WTC11 (cell line): Measurements from ENCODE around the gene UQCR11. TPM values are rescaled to one million over a fixed set of nuclear protein-coding genes. Genes with fewer than 3 reads are reported as not detected.

Experiments used
- ATAC-seq: fragments of 200-7000 bp; cut with Tn5 transposase; 2 replicates; pipeline ENCODE4 v1.10.0; 2021; ENCODE audit warnings: mild to moderate bottlenecking, moderate library complexity
- CTCF ChIA-PET: fragments of 300-600 bp; sonication (Branson Sonifier 250); formaldehyde crosslinking; loops from one replicate; lab custom pipeline; 2021; ENCODE audit warnings: antibody characterized with exemption; lab: Charles Lee
- POLR2A ChIA-PET: fragments of 350-600 bp; sonication (Branson Sonifier 250); formaldehyde crosslinking; loops from one replicate; lab custom pipeline; 2021; ENCODE audit warnings: antibody characterized with exemption; lab: Charles Lee
- DNase-seq: peaks from one replicate; pipeline ENCODE4 v3.0.0; 2021; ENCODE audit warnings: low spot score
- H3K27ac Mint-ChIP-seq: 2 replicates; pipeline ENCODE4 v1.8.0; 2021; ENCODE audit warnings: mixed read lengths
- H3K27me3 Mint-ChIP-seq: 2 replicates; pipeline ENCODE4 v1.8.0; 2021; ENCODE audit warnings: low read depth, mild to moderate bottlenecking, moderate library complexity, mixed read lengths
- H3K36me3 Mint-ChIP-seq: 2 replicates; pipeline ENCODE4 v1.8.0; 2021; ENCODE audit warnings: mixed read lengths
- H3K4me1 Mint-ChIP-seq: 2 replicates; pipeline ENCODE4 v1.8.0; 2022; ENCODE audit warnings: mixed read lengths
- H3K4me3 Mint-ChIP-seq: 2 replicates; pipeline ENCODE4 v1.8.0; 2021; ENCODE audit warnings: mild to moderate bottlenecking, moderate library complexity, mixed read lengths
- H3K9me3 Mint-ChIP-seq: 2 replicates; pipeline ENCODE4 v1.8.0; 2021; ENCODE audit warnings: mixed read lengths
- ATF1 ChIP-seq: sonication (generic); formaldehyde crosslinking; IDR thresholded peaks from 2 replicates; pipeline ENCODE4 v1.8.1; 2023; ENCODE audit warnings: mild to moderate bottlenecking, moderate library complexity, missing genetic modification reagents
- CTCF ChIP-seq: fragments of 200-600 bp; IDR thresholded peaks from 2 replicates; pipeline ENCODE4 v1.8.0; 2022; ENCODE audit warnings: antibody characterized with exemption
- E2F4 ChIP-seq: sonication (generic); formaldehyde crosslinking; IDR thresholded peaks from 2 replicates; pipeline ENCODE4 v1.8.1; 2022; ENCODE audit warnings: low read depth, mild to moderate bottlenecking, moderate library complexity, missing genetic modification reagents, borderline replicate concordance
- ERG ChIP-seq: fragments of 250-450 bp; sonication (Bioruptor Pico); IDR thresholded peaks from 2 replicates; pipeline ENCODE4 v1.8.0; 2021; ENCODE audit warnings: mild to moderate bottlenecking
- GABPB1 ChIP-seq: sonication (generic); formaldehyde crosslinking; IDR thresholded peaks from 2 replicates; pipeline ENCODE4 v1.8.1; 2023; ENCODE audit warnings: mild to moderate bottlenecking, missing genetic modification reagents
- NFYB ChIP-seq: sonication (generic); formaldehyde crosslinking; conservative IDR thresholded peaks from 2 replicates; pipeline ENCODE4 v1.8.0; 2022; ENCODE audit warnings: low read depth, missing genetic modification reagents
- SMAD3 ChIP-seq: sonication (generic); formaldehyde crosslinking; IDR thresholded peaks from 2 replicates; pipeline ENCODE4 v1.8.0; 2022; ENCODE audit warnings: missing genetic modification reagents, mild to moderate bottlenecking, borderline replicate concordance
- TEAD1 ChIP-seq: sonication (generic); formaldehyde crosslinking; IDR thresholded peaks from 2 replicates; pipeline ENCODE4 v1.8.0; 2022; ENCODE audit warnings: mild to moderate bottlenecking, missing genetic modification reagents
- ZNF121 ChIP-seq: sonication (generic); formaldehyde crosslinking; IDR thresholded peaks from 2 replicates; pipeline ENCODE4 v1.8.0; 2023; ENCODE audit warnings: missing genetic modification reagents
- ZNF138 ChIP-seq: sonication (generic); formaldehyde crosslinking; conservative IDR thresholded peaks from 2 replicates; pipeline ENCODE4 v1.8.1; 2022; ENCODE audit warnings: mild to moderate bottlenecking, moderate library complexity, missing genetic modification reagents
- total RNA-seq: library from RNA; stranded (reverse); gene quantifications from 3 replicates; pipeline ENCODE4 v1.2.3, GENCODE V29; 2021
- TF ChIP-seq, protein P1 (sequence below): sonication (generic); formaldehyde crosslinking; IDR thresholded peaks from 2 replicates; pipeline ENCODE4 v1.8.1; 2022; ENCODE audit warnings: missing genetic modification reagents, borderline replicate concordance
- TF ChIP-seq, protein P2 (sequence below): sonication (generic); formaldehyde crosslinking; conservative IDR thresholded peaks from 2 replicates; pipeline ENCODE4 v1.8.1; 2023; ENCODE audit warnings: mild to moderate bottlenecking, low read depth, missing genetic modification reagents, moderate library complexity

UQCR11 gene
- total RNA-seq, 1 experiment from 2014 or later: 198 TPM

DNA sequence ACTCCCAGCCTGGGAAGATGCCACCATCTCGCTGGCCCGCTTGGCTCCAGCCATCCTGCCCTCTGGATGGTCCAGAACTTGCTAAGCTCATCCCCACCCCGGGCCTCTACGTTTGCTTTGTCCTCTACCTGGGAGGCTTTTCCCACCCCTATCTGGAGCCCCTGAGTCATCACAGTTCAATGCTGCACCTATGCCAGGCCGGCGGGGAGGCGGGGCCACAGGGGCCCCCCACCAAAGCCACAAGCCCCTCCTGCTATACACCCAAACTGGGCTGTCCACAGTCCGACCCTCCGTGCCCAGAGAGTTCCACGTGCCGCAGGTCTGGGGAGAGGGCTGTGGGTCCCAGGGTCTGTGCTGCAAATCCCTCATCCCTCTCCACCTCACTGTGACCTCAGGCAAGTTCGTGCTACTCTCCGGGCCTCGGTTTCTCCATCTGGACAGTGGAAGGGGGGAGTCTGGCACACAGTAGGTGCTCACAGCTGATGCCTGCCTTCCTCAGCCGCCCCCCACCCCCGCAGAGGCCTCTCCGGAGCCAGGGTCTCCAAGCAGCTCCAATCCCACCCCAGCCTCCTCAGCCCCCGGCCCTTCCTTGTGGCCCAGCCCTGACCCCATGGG, 49.0 kb upstream of the UQCR11 start (continued):
- TF ChIP-seq CTCF: no peak
- TF ChIP-seq NFYB (CRISPR knock-in tag): no peak
- no peak for TF ChIP-seq ZNF121 (CRISPR knock-in tag)
- TF ChIP-seq, all 79 proteins: peak for 0

- CTCF ChIA-PET: interaction anchor here (0.7 to 3.7 kb wide), 8 partner anchors 20 to 387 kb away, joined by 3 to 14 read pairs (median 3); partner anchors contain the start of gene MBD3
- H3K9me3 Mint-ChIP-seq: no peaks in the 10 kb centered on the region
Measured at GRCh38 chr19:1653300-1653628, 48.0 kb upstream of the UQCR11 start.

More at GRCh38 chr19:1653300-1653628, 48.0 kb upstream of the UQCR11 start:
- POLR2A ChIA-PET: interaction anchor here (1.4 kb wide), 1 partner anchor 63 kb away, joined by 4 read pairs; no protein-coding TSS in a partner anchor
- peaks cover 13% of the 10 kb centered on the region for H3K36me3 Mint-ChIP-seq
- no peaks in the 10 kb centered on the region; the same call in 1 of the 2 replicates for H3K27me3 Mint-ChIP-seq
- TF ChIP-seq ERG (CRISPR knock-in tag) (no peak), CTCF (no peak), SMAD3 (no peak), ZNF138 (no peak), ATF1 (CRISPR knock-in tag) (no peak), GABPB1 (no peak), NFYB (CRISPR knock-in tag) (no peak), E2F4 (CRISPR knock-in tag) (no peak), TEAD1 (CRISPR knock-in tag) (no peak)
- TF ChIP-seq, protein P1, sequence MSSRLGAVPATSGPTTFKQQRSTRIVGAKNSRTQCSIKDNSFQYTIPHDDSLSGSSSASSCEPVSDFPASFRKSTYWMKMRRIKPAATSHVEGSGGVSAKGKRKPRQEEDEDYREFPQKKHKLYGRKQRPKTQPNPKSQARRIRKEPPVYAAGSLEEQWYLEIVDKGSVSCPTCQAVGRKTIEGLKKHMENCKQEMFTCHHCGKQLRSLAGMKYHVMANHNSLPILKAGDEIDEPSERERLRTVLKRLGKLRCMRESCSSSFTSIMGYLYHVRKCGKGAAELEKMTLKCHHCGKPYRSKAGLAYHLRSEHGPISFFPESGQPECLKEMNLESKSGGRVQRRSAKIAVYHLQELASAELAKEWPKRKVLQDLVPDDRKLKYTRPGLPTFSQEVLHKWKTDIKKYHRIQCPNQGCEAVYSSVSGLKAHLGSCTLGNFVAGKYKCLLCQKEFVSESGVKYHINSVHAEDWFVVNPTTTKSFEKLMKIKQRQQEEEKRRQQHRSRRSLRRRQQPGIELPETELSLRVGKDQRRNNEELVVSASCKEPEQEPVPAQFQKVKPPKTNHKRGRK: no peak
- TF ChIP-seq, protein P2, sequence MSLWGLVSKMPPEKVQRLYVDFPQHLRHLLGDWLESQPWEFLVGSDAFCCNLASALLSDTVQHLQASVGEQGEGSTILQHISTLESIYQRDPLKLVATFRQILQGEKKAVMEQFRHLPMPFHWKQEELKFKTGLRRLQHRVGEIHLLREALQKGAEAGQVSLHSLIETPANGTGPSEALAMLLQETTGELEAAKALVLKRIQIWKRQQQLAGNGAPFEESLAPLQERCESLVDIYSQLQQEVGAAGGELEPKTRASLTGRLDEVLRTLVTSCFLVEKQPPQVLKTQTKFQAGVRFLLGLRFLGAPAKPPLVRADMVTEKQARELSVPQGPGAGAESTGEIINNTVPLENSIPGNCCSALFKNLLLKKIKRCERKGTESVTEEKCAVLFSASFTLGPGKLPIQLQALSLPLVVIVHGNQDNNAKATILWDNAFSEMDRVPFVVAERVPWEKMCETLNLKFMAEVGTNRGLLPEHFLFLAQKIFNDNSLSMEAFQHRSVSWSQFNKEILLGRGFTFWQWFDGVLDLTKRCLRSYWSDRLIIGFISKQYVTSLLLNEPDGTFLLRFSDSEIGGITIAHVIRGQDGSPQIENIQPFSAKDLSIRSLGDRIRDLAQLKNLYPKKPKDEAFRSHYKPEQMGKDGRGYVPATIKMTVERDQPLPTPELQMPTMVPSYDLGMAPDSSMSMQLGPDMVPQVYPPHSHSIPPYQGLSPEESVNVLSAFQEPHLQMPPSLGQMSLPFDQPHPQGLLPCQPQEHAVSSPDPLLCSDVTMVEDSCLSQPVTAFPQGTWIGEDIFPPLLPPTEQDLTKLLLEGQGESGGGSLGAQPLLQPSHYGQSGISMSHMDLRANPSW (CRISPR knock-in tag): no peak
- TF ChIP-seq, all 79 proteins: peak for 0
- H3K27ac Mint-ChIP-seq: no peak overlapping the region; the same call in 1 of the 2 replicates
- peak overlapping the region; percentile 72 for H3K4me3 Mint-ChIP-seq
- no peak for ATAC-seq
- H3K4me1 Mint-ChIP-seq: peaks cover 5% of the 10 kb centered on the region
- no peak for DNase-seq
